Gastrocnemius medialis (tissue), 4 donors: ENCODE data around the gene EFNA1.

Experiments used
- POLR2A ChIP-seq, 2 donors: fragments of 450-650 bp; IDR thresholded peaks; one replicate each; pipeline ENCODE4 v1.6.1; 2017; ENCODE audit warnings: antibody characterized with exemption in 2 of 2, mild to moderate bottlenecking in 2 of 2, moderate library complexity in 2 of 2
- TF ChIP-seq, protein P1 (sequence below), 5 experiments: fragments of 450-650 bp in 3 of 5; fragments of 200-600 bp in 2 of 5; sonication (generic) in 2 of 5; IDR thresholded peaks in 4 of 5; conservative IDR thresholded peaks in 1 of 5; 1 replicate in 4 of 5; 2 replicates in 1 of 5; pipeline ENCODE4 v1.5.1; 2016 to 2019; ENCODE audit warnings: antibody characterized with exemption in 5 of 5, mild to moderate bottlenecking in 3 of 5, moderate library complexity in 3 of 5

DNA sequence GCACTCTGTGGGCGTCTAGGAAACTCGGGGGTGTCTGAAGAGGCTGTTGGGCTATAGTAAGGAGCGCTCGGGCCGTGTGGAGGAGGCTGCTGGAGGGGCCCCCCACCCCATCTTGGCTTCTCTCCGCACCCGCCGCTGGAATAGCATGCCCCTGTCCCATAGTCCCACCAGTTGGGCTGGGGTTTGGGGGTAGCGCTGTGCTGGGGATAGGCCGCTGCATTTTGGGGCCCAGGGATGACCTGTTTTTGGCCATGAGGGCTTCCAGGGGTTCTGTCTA is 48.5 kb upstream of the EFNA1 start:
- TF ChIP-seq, protein P1, sequence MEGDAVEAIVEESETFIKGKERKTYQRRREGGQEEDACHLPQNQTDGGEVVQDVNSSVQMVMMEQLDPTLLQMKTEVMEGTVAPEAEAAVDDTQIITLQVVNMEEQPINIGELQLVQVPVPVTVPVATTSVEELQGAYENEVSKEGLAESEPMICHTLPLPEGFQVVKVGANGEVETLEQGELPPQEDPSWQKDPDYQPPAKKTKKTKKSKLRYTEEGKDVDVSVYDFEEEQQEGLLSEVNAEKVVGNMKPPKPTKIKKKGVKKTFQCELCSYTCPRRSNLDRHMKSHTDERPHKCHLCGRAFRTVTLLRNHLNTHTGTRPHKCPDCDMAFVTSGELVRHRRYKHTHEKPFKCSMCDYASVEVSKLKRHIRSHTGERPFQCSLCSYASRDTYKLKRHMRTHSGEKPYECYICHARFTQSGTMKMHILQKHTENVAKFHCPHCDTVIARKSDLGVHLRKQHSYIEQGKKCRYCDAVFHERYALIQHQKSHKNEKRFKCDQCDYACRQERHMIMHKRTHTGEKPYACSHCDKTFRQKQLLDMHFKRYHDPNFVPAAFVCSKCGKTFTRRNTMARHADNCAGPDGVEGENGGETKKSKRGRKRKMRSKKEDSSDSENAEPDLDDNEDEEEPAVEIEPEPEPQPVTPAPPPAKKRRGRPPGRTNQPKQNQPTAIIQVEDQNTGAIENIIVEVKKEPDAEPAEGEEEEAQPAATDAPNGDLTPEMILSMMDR (IDR thresholded peaks at IDR 0.05 in 4 of 5, conservative IDR thresholded peaks at IDR 0.05 in 1 of 5) = no peak
- TF ChIP-seq POLR2A (IDR thresholded peaks at IDR 0.05) = no peak
